IMR-90 (cell line): ENCODE results near the gene PGAM4. TPM values are rescaled to one million over a fixed set of nuclear protein-coding genes. Genes with fewer than 3 reads are reported as not detected.

Source experiments
- ATAC-seq: fragments of 200-7000 bp; cut with Tn5 transposase; 2 replicates; pipeline ENCODE4 v1.9.1; 2020; ENCODE audit warnings: low read depth, mild to moderate bottlenecking, moderate library complexity
- BruUV-seq: library from RNA; stranded (reverse); fragments of 400-500 nt; replicated peaks from 2 replicates; lab custom pipeline; 2021; lab: Mats Ljungman, UMichigan
- CTCF ChIA-PET: fragments of 300-600 bp; formaldehyde crosslinking; extraction: SDS; loops from one replicate; lab custom pipeline; 2021; ENCODE audit warnings: antibody characterized with exemption; lab: Yijun Ruan, JAX
- POLR2A ChIA-PET: fragments of 300-600 bp; sonication (Branson Sonifier 250); formaldehyde crosslinking; loops from one replicate; lab custom pipeline; 2022; ENCODE audit warnings: antibody characterized with exemption; ENCODE audit not compliant: unreplicated experiment; lab: Charles Lee
- DNase-seq: peaks from one replicate; pipeline ENCODE4 v3.0.0; 2013
- H2AFZ ChIP-seq: replicated peaks from 2 replicates; pipeline ENCODE3; 2013; ENCODE audit warnings: low read length, mild to moderate bottlenecking; ENCODE audit not compliant: poor library complexity
- H2AK5ac ChIP-seq: 2 replicates; pipeline ENCODE4 v1.6.1; 2013; ENCODE audit warnings: low read depth, low read length, inconsistent platforms
- H2AK9ac ChIP-seq: replicated peaks from 2 replicates; pipeline ENCODE3; 2013; ENCODE audit warnings: mild to moderate bottlenecking, low read depth, low read length, moderate library complexity; ENCODE audit not compliant: poor library complexity
- H2BK120ac ChIP-seq: 2 replicates; pipeline ENCODE4 v1.6.1; 2013; ENCODE audit warnings: low read depth, low read length, inconsistent platforms
- H2BK15ac ChIP-seq: 3 replicates; pipeline ENCODE4 v1.6.1; 2013; ENCODE audit warnings: low read depth, low read length, inconsistent platforms
- H2BK20ac ChIP-seq: 2 replicates; pipeline ENCODE4 v1.6.1; 2013; ENCODE audit warnings: low read depth, mild to moderate bottlenecking, inconsistent platforms, low read length, moderate library complexity
- H2BK5ac ChIP-seq: 2 replicates; pipeline ENCODE4 v1.6.1; 2013; ENCODE audit warnings: mild to moderate bottlenecking, low read depth, low read length, inconsistent platforms; ENCODE audit not compliant: poor library complexity, severe bottlenecking
- H3K14ac ChIP-seq: replicated peaks from 2 replicates; pipeline ENCODE4 v1.6.1; 2013; ENCODE audit warnings: low read depth, low read length, inconsistent platforms
- H3K18ac ChIP-seq: 2 replicates; pipeline ENCODE4 v1.6.1; 2013; ENCODE audit warnings: low read depth, low read length, control low read depth
- H3K23ac ChIP-seq: 2 replicates; pipeline ENCODE4 v1.6.1; 2013; ENCODE audit warnings: low read depth, low read length, inconsistent platforms
- H3K27ac ChIP-seq: 2 replicates; pipeline ENCODE4 v1.5.1; 2013; ENCODE audit warnings: mild to moderate bottlenecking, control low read depth, low read length; ENCODE audit not compliant: insufficient read depth
- H3K27me3 ChIP-seq: 2 replicates; pipeline ENCODE4 v1.6.1; 2013; ENCODE audit warnings: low read length; ENCODE audit not compliant: control insufficient read depth, insufficient read depth
- H3K36me3 ChIP-seq: 2 replicates; pipeline ENCODE4 v1.6.1; 2013; ENCODE audit warnings: low read length, mixed read lengths; ENCODE audit not compliant: control insufficient read depth, insufficient read depth
- H3K4ac ChIP-seq: 2 replicates; pipeline ENCODE4 v1.6.1; 2013; ENCODE audit warnings: low read depth, low read length, inconsistent platforms
- H3K4me1 ChIP-seq: 2 replicates; pipeline ENCODE4 v1.6.1; 2013; ENCODE audit warnings: low read length, mixed read lengths; ENCODE audit not compliant: control insufficient read depth, insufficient read depth
- H3K4me2 ChIP-seq: 2 replicates; pipeline ENCODE4 v1.6.1; 2013; ENCODE audit warnings: low read depth, mild to moderate bottlenecking, control low read depth, low read length, moderate library complexity
- H3K4me3 ChIP-seq: 2 replicates; pipeline ENCODE4 v1.5.1; 2013; ENCODE audit warnings: low read depth, mild to moderate bottlenecking, control low read depth, low read length, moderate library complexity; ENCODE audit not compliant: insufficient read depth
- H3K56ac ChIP-seq: 2 replicates; pipeline ENCODE4 v1.6.1; 2013; ENCODE audit warnings: low read length, inconsistent platforms; ENCODE audit not compliant: insufficient read depth; ENCODE audit errors: extremely low read depth
- H3K79me1 ChIP-seq, 2 experiments: 2 replicates each; pipeline ENCODE4 v1.6.1; 2013; ENCODE audit warnings: low read length in 2 of 2, inconsistent platforms in 1 of 2, low read depth in 1 of 2
- H3K9ac ChIP-seq: 2 replicates; pipeline ENCODE4 v1.6.1; 2013; ENCODE audit warnings: low read depth, low read length, control low read depth
- H3K9me1 ChIP-seq: 2 replicates; pipeline ENCODE4 v1.6.1; 2013; ENCODE audit warnings: low read length, inconsistent platforms; ENCODE audit not compliant: insufficient read depth
- H3K9me3 ChIP-seq: 2 replicates; pipeline ENCODE4 v1.6.1; 2013; ENCODE audit warnings: low read length; ENCODE audit not compliant: control insufficient read depth, insufficient read depth
- H4K20me1 ChIP-seq: 2 replicates; pipeline ENCODE4 v1.6.1; 2013; ENCODE audit warnings: low read length, inconsistent platforms; ENCODE audit not compliant: insufficient read depth
- H4K5ac ChIP-seq: 2 replicates; pipeline ENCODE4 v1.6.1; 2013; ENCODE audit warnings: mild to moderate bottlenecking, low read depth, low read length, control low read depth
- H4K8ac ChIP-seq, 2 experiments: 2 replicates each; pipeline ENCODE4 v1.6.1; 2013; ENCODE audit warnings: low read depth in 2 of 2, low read length in 2 of 2, control low read depth in 1 of 2, inconsistent platforms in 1 of 2
- H4K91ac ChIP-seq: 2 replicates; pipeline ENCODE4 v1.6.1; 2013; ENCODE audit warnings: low read depth, low read length, inconsistent platforms; ENCODE audit not compliant: insufficient read depth
- MAZ ChIP-seq: IDR thresholded peaks from 2 replicates; pipeline ENCODE4 v1.6.1; 2012; ENCODE audit warnings: low read depth, mild to moderate bottlenecking, low read length, improper control_type of control experiment, moderate library complexity, borderline replicate concordance
- NFE2L2 ChIP-seq: fragments of 150-350 bp; IDR thresholded peaks from 2 replicates; pipeline ENCODE4 v1.6.1; 2016; ENCODE audit warnings: low read depth, mild to moderate bottlenecking, low read length
- POLR2A ChIP-seq: IDR thresholded peaks from 2 replicates; pipeline ENCODE4 v1.6.1; 2012; ENCODE audit warnings: mild to moderate bottlenecking, low read depth, low read length
- RAD21 ChIP-seq: IDR thresholded peaks from 2 replicates; pipeline ENCODE4 v1.6.1; 2012; ENCODE audit warnings: low read length, improper control_type of control experiment
- RCOR1 ChIP-seq: IDR thresholded peaks from 2 replicates; pipeline ENCODE4 v1.6.1; 2012; ENCODE audit warnings: mild to moderate bottlenecking, low read length, improper control_type of control experiment; ENCODE audit not compliant: insufficient replicate concordance
- RFX5 ChIP-seq: IDR thresholded peaks from 2 replicates; pipeline ENCODE4 v1.8.0; 2012; ENCODE audit warnings: low read depth, mild to moderate bottlenecking, low read length, moderate library complexity
- SMC3 ChIP-seq: fragments of 150-350 bp; IDR thresholded peaks from 2 replicates; pipeline ENCODE4 v1.6.1; 2016; ENCODE audit warnings: low read depth, mild to moderate bottlenecking, antibody characterized with exemption, low read length, moderate library complexity
- WGBS, 2 experiments: methylation state at CpG; one replicate each; pipeline versions ENCODE4 v1.1.5 to v1.1.7; 2013; ENCODE audit warnings: missing lambda C conversion rate in 2 of 2; ENCODE audit not compliant: insufficient read length in 1 of 2; ENCODE audit errors: extremely low coverage in 2 of 2; 5-methylcytosine and 5-hydroxymethylcytosine counted together
- dilution Hi-C: fragments of 300-500 bp; cut with HindIII; formaldehyde crosslinking; loops from one replicate; pipeline ENCODE4 v1.14.3; 2018; ENCODE audit warnings: low sequenced_read_pairs; ENCODE audit not compliant: unreplicated experiment
- in situ Hi-C: fragments of 300-500 bp; cut with MboI; formaldehyde crosslinking; loops from 3 replicates; pipeline ENCODE4 v1.14.3; 2019; ENCODE audit warnings: low sequenced_read_pairs, inconsistent platforms, mixed read lengths
- intact Hi-C: fragments of 100-400 bp; cut with micrococcal nuclease; formaldehyde crosslinking; loops from 2 replicates; pipeline ENCODE4 v1.10.0; 2022
- polyA plus RNA-seq, 3 experiments: library from polyadenylated mRNA; depleted of rRNA; stranded (reverse); fragments of >200 nt; gene quantifications; 2 replicates each; pipeline ENCODE4 v1.2.3, GENCODE V29; 2012; ENCODE audit warnings: low replicate concordance in 1 of 3
- total RNA-seq: library from RNA; depleted of rRNA; stranded (reverse); fragments of >200 nt; gene quantifications from 2 replicates; pipeline ENCODE4 v1.2.3, GENCODE V29; 2012
- TF ChIP-seq, protein P1 (sequence below): fragments of 150-350 bp; IDR thresholded peaks from 2 replicates; pipeline ENCODE4 v1.6.1; 2017; ENCODE audit warnings: mild to moderate bottlenecking, antibody characterized with exemption, low read length, low read depth

The PGAM4 gene
- total and polyA plus RNA-seq, 2 of the 4 experiments (the other 2 are of a cell fraction), result 0.46 to 0.72 TPM

GRCh38 chrX:77946571-77946970 lies 22.9 kb downstream of the PGAM4 start:
- H2BK20ac ChIP-seq, result no peak overlapping the region
- no peak overlapping the region for H3K9ac ChIP-seq
- no peaks in the 10 kb centered on the region for H3K36me3 ChIP-seq
- in situ Hi-C loops, result no loop called here
- H3K56ac ChIP-seq, result no peak overlapping the region
- no peaks in the 10 kb centered on the region for H3K27me3 ChIP-seq
- H4K5ac ChIP-seq, result no peak overlapping the region
- H3K18ac ChIP-seq, result no peak overlapping the region
- no peak overlapping the region for H3K14ac ChIP-seq
- H2BK5ac ChIP-seq, result no peak overlapping the region
- no peak overlapping the region for H3K4me2 ChIP-seq
- H3K9me3 ChIP-seq, result no peaks in the 10 kb centered on the region
- POLR2A ChIA-PET, result no interaction called here
- dilution Hi-C loops, result no loop called here
- ATAC-seq, result no peak
- no peaks in the 10 kb centered on the region for H4K20me1 ChIP-seq
- H3K27ac ChIP-seq, result no peak overlapping the region
- DNase-seq, result no peak
- no CpG with 5 or more reads among the region's 2 CpGs for WGBS, 2 experiments
- H3K4ac ChIP-seq, result no peak overlapping the region
- no TSS peak for BruUV-seq
- no peak overlapping the region for H3K4me3 ChIP-seq
- H2AK9ac ChIP-seq, result no peak overlapping the region
- 0 out of 4 replicates have a peak, but pooled peaks cover 0 to 4% of the 10 kb centered on the region in 2 experiments for H3K79me1 ChIP-seq
- TF ChIP-seq RAD21 (no peak), MAZ (no peak), SMC3 (no peak), RFX5 (no peak), NFE2L2 (no peak), RCOR1 (no peak), POLR2A (no peak)
- TF ChIP-seq, protein P1, sequence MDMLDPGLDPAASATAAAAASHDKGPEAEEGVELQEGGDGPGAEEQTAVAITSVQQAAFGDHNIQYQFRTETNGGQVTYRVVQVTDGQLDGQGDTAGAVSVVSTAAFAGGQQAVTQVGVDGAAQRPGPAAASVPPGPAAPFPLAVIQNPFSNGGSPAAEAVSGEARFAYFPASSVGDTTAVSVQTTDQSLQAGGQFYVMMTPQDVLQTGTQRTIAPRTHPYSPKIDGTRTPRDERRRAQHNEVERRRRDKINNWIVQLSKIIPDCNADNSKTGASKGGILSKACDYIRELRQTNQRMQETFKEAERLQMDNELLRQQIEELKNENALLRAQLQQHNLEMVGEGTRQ, result no peak
- CTCF ChIA-PET, result interaction anchor here (0.7 to 0.8 kb wide), 2 partner anchors 17 to 228 kb away, joined by 3 to 5 read pairs; no protein-coding TSS in a partner anchor
- H2BK15ac ChIP-seq, result no peak overlapping the region
- peaks cover 2% of the 10 kb centered on the region; the same call in 1 of the 2 replicates for H3K4me1 ChIP-seq
- H2AK5ac ChIP-seq, result no peak overlapping the region
- no peak overlapping the region for H2BK120ac ChIP-seq
- no peaks in the 10 kb centered on the region for H3K9me1 ChIP-seq
- no peak overlapping the region for H3K23ac ChIP-seq
- intact Hi-C loops, result no loop called here
- no peak overlapping the region for H2AFZ ChIP-seq
- no peak overlapping the region for H4K91ac ChIP-seq
- H4K8ac ChIP-seq, result no peak overlapping the region
